Right atrium auricular region (tissue), 2 donors: ENCODE data around the gene AP2B1. TPM values are rescaled to one million over a fixed set of nuclear protein-coding genes. Genes with fewer than 3 reads are reported as not detected.
"Not testable (repeated sequence)": the region's sequence is repeated elsewhere in the genome, so short reads cannot be mapped to it uniquely, and the experiment has no call there.

Experiments used
- DNase-seq: peaks from one replicate; pipeline ENCODE4 v3.0.0-alpha.2; 2019; ENCODE audit warnings: low spot score
- H3K27ac ChIP-seq, 2 donors: fragments of 200-600 bp; sonication (generic); 1 replicate in 1 of 2; 2 replicates in 1 of 2; pipeline ENCODE4 v1.5.1; 2016 to 2019
- H3K27me3 ChIP-seq, 2 donors: fragments of 200-600 bp; sonication (generic); one replicate each; pipeline versions ENCODE4 v1.5.1 to v1.6.0; 2017 to 2019
- H3K36me3 ChIP-seq: fragments of 200-600 bp; sonication (generic); one replicate; pipeline ENCODE4 v1.5.1; 2016
- H3K4me1 ChIP-seq, 2 donors: fragments of 200-600 bp; sonication (generic); one replicate each; pipeline versions ENCODE4 v1.5.1 to v1.6.0; 2017 to 2019
- H3K4me3 ChIP-seq, 2 donors: fragments of 200-600 bp; sonication (generic); 1 replicate in 1 of 2; 2 replicates in 1 of 2; pipeline ENCODE4 v1.5.1; 2017 to 2019; ENCODE audit warnings: mild to moderate bottlenecking in 1 of 2, moderate library complexity in 1 of 2
- H3K9me3 ChIP-seq, 2 donors: fragments of 200-600 bp; sonication (generic); one replicate each; pipeline ENCODE4 v1.5.1; 2019
- total RNA-seq, 2 donors: library from RNA; depleted of rRNA; stranded (reverse); fragments of >200 nt; gene quantifications; one replicate each; pipeline ENCODE4 v1.1.0, GENCODE V29; 2016
- TF ChIP-seq, protein P1 (sequence below), 2 donors: fragments of 200-600 bp; sonication (generic); IDR thresholded peaks; one replicate each; pipeline ENCODE4 v1.5.1; 2019; ENCODE audit warnings: antibody characterized with exemption in 2 of 2

AP2B1 gene
- total RNA-seq, 2 donors from 2014 or later = 79.8 to 80.1 TPM

DNA sequence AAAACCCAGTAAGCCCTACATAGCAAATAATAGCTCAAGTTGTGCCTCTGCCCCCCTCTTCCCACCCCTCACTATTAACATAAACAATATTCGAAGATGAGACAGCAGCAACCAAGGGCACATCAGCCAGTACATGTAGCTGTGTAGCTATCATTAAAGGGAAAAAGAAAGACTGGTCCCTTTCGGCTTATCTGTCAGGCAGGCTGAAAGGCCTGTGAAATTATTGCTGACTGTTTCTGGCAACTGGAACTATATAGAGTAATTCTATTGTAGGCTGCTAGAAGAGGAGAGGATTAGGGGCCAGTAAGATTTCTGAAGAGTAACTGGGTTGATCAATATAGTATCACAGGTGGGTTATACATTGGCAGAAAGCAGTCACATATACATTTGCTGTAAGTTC lies 107.8 kb downstream of the AP2B1 start:
- peaks cover 0 to 16% of the 10 kb centered on the region in 2 donors for H3K4me1 ChIP-seq
- H3K27me3 ChIP-seq = no peaks in the 10 kb centered on the region
- H3K9me3 ChIP-seq = no peaks in the 10 kb centered on the region
- TF ChIP-seq, protein P1, sequence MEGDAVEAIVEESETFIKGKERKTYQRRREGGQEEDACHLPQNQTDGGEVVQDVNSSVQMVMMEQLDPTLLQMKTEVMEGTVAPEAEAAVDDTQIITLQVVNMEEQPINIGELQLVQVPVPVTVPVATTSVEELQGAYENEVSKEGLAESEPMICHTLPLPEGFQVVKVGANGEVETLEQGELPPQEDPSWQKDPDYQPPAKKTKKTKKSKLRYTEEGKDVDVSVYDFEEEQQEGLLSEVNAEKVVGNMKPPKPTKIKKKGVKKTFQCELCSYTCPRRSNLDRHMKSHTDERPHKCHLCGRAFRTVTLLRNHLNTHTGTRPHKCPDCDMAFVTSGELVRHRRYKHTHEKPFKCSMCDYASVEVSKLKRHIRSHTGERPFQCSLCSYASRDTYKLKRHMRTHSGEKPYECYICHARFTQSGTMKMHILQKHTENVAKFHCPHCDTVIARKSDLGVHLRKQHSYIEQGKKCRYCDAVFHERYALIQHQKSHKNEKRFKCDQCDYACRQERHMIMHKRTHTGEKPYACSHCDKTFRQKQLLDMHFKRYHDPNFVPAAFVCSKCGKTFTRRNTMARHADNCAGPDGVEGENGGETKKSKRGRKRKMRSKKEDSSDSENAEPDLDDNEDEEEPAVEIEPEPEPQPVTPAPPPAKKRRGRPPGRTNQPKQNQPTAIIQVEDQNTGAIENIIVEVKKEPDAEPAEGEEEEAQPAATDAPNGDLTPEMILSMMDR (IDR thresholded peaks at IDR 0.05) = no peak
- no peak overlapping the region for H3K4me3 ChIP-seq
- peak overlapping the region in 1 of 2 donors; percentile 47 for H3K27ac ChIP-seq
- H3K36me3 ChIP-seq = peaks cover 21% of the 10 kb centered on the region
- DNase-seq = no peak

DNA sequence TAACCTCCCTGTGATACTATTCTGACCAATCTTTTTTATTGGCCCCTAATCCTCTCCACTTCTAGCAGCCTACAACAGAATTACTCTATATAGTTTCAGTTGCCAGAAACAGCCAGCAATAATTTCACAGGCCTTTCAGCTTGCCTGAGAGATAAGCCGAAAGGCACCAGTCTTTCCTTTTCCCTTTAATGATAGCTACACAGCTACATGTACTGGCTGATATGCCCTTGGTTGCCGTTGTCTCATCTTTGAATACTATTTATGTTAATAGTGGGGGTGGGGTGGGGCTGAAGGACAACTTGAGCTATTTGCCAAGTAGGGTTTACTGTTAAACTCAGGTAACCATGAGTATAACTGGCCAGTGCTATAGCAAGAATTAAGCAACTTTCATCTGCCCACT lies 108.5 kb downstream of the AP2B1 start:
- H3K9me3 ChIP-seq = no peaks in the 10 kb centered on the region
- peak overlapping the region; percentile 3 to 47 for H3K27ac ChIP-seq
- no peaks in the 10 kb centered on the region for H3K27me3 ChIP-seq
- peaks cover 21% of the 10 kb centered on the region for H3K36me3 ChIP-seq
- no peak for DNase-seq
- H3K4me3 ChIP-seq = no peak overlapping the region
- TF ChIP-seq, protein P1 (IDR thresholded peaks at IDR 0.05) = no peak
- peaks cover 0 to 16% of the 10 kb centered on the region in 2 donors for H3K4me1 ChIP-seq

DNA sequence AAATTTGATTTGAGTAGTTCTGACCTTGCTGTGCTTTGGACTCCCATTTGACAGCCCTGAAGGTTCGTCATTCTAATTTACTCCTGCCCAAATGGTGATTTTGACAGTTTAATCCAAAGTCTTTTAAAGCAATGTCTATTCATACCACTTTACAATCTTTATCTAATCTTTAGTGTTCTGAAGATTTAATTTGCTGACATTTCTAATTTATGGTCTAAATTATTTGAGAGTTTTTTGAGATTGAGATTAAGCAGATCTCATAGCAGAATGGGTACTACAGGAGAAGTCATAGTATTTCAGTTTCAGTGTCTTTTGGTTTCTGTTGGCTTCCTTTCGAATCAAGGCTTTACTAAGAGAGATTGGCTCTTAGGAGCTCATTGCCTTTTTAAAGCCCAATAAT lies 111.7 kb downstream of the AP2B1 start:
- H3K4me3 ChIP-seq = no peak overlapping the region
- DNase-seq = no peak
- peaks cover 0 to 16% of the 10 kb centered on the region in 2 donors for H3K4me1 ChIP-seq
- H3K27me3 ChIP-seq = no peaks in the 10 kb centered on the region
- H3K27ac ChIP-seq = no peak overlapping the region
- H3K9me3 ChIP-seq = no peaks in the 10 kb centered on the region
- H3K36me3 ChIP-seq = peaks cover 18% of the 10 kb centered on the region
- TF ChIP-seq, protein P1 (IDR thresholded peaks at IDR 0.05) = no peak

DNA sequence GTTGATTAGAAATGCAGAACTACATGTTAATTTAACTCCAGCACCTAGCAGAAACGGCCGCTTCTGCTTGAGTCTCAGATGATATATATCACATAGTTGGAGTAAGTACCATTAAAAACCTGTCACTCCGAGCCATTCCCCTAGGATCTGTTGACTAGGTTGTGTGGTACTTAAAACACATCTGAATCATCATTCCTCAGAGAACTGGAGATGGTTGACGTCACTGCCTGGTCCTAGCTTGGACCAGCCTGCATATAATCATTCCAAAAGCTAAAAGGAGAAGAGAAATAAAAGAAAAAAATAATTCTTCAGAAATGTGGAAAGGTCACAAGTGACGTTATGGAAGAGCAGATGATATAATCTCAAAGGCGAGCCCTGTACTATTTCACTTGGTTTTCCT lies 113.0 kb downstream of the AP2B1 start:
- Histone ChIP-seq H3K4me1 (peaks cover 0 to 8% of the 10 kb centered on the region in 2 donors), H3K27ac (no peak overlapping the region), H3K4me3 (no peak overlapping the region), H3K27me3 (no peaks in the 10 kb centered on the region), H3K36me3 (peaks cover 4% of the 10 kb centered on the region), H3K9me3 (no peaks in the 10 kb centered on the region)
- DNase-seq = no peak
- TF ChIP-seq, protein P1 (IDR thresholded peaks at IDR 0.05) = no peak

DNA sequence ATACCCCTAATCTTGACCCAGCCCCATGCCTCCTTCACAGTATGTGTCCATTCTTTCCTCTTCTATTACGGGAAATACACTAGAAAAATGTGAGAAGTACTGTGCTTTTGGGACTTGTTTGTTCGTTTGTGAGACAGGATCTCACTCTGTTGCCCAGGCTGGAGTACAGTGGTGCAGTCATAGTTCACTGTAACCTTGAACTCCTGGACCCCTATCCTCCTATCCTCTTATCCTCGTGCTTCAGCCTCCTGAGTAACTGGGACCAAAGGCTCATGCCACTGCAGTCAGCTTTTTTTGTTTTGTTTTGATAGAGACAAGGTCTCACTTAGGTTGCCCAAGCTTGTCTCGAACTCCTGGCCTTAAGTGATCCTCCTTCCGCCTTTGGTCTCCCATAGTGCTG lies 114.4 kb downstream of the AP2B1 start:
- TF ChIP-seq, protein P1 (IDR thresholded peaks at IDR 0.05) = no peak
- Histone ChIP-seq H3K9me3 (no peaks in the 10 kb centered on the region), H3K36me3 (no peaks in the 10 kb centered on the region), H3K27ac (no peak overlapping the region), H3K4me3 (no peak overlapping the region), H3K4me1 (no peaks in the 10 kb centered on the region), H3K27me3 (no peaks in the 10 kb centered on the region)
- DNase-seq = no peak

DNA sequence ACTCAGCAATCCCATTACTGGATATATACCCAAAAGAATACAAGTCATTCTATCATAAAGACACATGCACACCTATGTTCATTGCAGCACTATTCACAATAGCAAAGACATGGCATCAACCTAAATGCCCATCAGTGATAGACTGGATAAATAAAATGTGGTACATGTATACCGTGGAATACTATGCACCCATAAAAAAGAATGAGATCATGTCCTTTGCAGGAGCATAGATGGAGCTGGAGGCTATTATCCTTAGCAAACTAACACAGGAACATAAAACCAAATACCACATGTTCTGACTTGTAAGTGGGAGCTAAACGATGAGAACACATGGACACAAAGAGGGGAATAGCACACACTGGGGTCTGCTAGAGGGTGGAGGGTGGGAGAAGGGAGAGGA lies 116.2 kb downstream of the AP2B1 start:
- H3K36me3 ChIP-seq, H3K4me3 ChIP-seq, H3K4me1 ChIP-seq, H3K27me3 ChIP-seq, H3K9me3 ChIP-seq, DNase-seq, H3K27ac ChIP-seq: not testable (repeated sequence)
